ENCODE data around the gene ZBTB46.

The ZBTB46 gene

DNA sequence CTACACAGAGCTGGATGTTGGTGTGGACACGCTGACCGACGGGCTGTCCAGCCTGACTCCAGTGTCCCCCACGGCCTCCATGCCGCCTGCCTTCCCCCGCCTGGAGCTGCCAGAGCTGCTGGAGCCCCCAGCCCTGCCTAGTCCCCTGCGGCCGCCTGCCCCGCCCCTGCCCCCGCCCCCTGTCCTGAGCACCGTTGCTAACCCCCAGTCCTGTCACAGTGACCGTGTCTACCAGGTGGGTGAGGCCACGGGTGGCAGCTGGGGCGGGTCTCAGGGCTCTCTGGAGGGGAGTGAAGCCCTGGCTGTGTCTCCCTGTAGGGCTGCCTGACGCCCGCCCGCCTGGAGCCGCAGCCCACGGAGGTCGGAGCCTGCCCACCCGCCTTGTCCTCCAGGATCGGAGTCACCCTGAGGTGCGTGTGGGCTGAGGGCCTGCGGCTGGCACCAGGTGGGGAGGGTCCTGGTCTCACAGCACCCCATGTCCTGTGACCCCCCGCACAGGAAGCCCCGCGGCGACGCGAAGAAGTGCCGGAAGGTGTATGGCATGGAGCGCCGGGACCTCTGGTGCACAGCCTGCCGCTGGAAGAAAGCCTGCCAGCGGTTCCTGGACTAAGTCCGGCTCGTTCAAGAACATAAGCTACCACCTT is 88.6 kb downstream of the ZBTB46 start:
- Histone ChIP-seq H3K4me3 (no peak overlapping the region), H3K27ac (peak overlapping the region in 1 of 2 donors; percentile 93)
- TF ChIP-seq, protein P1, sequence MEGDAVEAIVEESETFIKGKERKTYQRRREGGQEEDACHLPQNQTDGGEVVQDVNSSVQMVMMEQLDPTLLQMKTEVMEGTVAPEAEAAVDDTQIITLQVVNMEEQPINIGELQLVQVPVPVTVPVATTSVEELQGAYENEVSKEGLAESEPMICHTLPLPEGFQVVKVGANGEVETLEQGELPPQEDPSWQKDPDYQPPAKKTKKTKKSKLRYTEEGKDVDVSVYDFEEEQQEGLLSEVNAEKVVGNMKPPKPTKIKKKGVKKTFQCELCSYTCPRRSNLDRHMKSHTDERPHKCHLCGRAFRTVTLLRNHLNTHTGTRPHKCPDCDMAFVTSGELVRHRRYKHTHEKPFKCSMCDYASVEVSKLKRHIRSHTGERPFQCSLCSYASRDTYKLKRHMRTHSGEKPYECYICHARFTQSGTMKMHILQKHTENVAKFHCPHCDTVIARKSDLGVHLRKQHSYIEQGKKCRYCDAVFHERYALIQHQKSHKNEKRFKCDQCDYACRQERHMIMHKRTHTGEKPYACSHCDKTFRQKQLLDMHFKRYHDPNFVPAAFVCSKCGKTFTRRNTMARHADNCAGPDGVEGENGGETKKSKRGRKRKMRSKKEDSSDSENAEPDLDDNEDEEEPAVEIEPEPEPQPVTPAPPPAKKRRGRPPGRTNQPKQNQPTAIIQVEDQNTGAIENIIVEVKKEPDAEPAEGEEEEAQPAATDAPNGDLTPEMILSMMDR (IDR thresholded peaks at IDR 0.05), result no peak
- no peak for DNase-seq (ENCODE audit: low spot score)

- peak overlapping the region; percentile 82 to 93 for H3K27ac ChIP-seq
- H3K4me3 ChIP-seq, result peak overlapping the region; percentile 78
- DNase-seq (ENCODE audit: low spot score), result peak; percentile 72
- TF ChIP-seq, protein P1 (IDR thresholded peaks at IDR 0.05), result no peak
Measured at GRCh38 chr20:63741676-63742380, 89.2 kb downstream of the ZBTB46 start.

DNA sequence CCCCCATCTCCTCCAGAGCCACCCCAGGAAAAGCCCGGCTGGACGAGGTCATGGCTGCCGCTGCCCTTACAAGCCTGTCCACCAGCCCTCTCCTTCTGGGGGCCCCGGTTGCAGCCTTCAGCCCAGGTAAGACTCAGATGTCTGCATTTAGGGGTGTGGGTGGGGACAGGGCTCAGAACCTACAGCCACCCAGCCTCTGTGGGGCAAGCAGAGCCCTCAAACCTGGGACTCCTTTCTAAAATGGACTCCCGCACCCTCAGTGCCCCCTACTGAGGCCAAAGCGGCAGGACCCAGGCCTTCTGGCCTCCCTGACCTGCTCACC is 89.7 kb downstream of the ZBTB46 start:
- Histone ChIP-seq H3K4me3 (peak overlapping the region; percentile 78), H3K27ac (peak overlapping the region; percentile 82 to 93)
- DNase-seq (ENCODE audit: low spot score), result no peak
- TF ChIP-seq, protein P1 (IDR thresholded peaks at IDR 0.05), result no peak

DNA sequence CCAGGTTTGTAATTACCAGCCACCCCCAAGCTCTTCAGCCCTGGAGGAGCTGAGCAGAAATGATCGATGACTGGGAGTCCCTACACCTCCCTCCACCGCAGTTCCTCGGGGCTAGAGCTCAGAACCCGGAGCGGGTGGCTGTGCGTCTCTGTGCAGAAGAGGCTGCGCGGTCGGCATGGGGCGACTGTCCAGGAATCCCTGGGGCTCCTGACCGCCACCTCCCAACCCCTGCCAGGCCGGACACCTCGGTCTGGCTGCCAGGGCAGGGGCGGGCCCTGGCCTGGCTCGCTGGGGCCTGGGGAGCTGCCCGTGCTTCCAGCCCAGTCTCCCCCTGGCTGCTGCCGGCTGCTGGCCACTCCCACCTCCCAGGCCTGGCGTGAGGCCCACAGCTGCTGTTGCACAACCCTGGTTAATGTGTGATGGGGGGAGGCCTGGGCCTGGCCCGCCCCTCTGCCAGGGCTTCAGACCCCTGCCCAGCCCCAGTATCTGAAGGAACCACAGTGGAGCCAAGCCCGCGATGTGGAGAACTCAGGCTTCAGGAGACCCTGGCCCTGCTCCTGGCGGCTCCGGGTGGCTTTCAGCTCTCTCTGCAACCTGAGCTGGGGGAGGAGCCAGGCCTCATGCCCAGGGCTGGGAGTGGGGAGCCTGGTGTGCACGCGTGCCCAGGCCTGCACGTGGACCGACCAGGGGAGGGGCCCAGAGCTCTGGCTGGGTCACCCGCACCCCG is 90.3 kb downstream of the ZBTB46 start:
- TF ChIP-seq, protein P1 (IDR thresholded peaks at IDR 0.05), result no peak
- Histone ChIP-seq H3K4me3 (peak overlapping the region; percentile 78), H3K27ac (peak overlapping the region; percentile 82 to 93)
- DNase-seq (ENCODE audit: low spot score), result peak; percentile 95

- peak overlapping the region; percentile 78 for H3K4me3 ChIP-seq
- peak; percentile 74 for DNase-seq (ENCODE audit: low spot score)
- TF ChIP-seq, protein P1 (IDR thresholded peaks at IDR 0.05), result no peak
- H3K27ac ChIP-seq, result peak overlapping the region; percentile 82 to 93
Measured at GRCh38 chr20:63740070-63740626, 90.9 kb downstream of the ZBTB46 start.

DNA sequence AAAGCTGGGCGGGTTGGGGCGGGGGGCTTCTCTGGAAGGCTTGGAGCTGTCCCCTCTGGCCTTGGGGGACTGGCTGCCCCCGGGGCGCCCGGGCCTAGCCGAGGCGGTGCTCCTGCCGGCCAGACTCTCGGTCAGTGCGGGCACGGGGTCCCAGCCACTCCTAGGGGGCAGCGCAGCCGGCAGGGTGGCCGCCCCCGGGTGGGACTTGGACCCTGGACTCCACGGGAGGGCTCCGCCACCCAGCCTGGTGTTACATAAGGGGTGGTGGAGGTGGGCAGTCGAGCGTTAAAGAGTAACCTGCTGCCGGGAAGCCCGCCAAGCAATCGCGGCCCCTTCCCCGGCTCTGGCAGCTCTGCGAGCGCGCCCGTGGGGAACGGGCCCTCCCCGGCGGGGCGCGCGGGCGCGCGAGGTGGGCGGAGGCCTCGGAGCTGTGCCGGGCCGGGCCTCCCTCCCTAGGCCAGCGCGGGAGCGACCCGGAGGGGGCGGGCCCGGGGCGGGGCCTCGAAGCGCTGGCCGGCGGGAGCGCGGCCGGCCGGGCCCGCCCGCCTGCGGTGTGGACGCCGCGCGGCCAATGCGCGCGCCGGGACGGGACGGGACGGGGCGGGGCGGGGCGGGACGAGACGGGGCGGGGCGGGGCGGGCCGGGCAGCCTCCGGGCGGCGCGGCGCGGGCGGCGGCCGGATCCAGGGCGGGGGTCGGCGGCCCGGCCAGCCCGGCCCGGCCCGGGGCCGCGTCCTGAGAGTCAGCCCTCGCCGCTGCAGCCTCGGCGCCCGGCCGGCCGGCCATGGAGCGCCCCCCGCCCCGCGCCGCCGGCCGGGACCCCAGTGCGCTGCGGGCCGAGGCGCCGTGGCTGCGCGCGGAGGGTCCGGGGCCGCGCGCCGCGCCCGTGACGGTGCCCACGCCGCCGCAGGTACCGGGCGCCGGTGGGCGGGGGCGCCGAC is 91.7 kb downstream of the ZBTB46 start, which contains the start of gene SLC2A4RG:
Gene SLC2A4RG, plus strand, starts transcription at position 647 of the 940 bp plus-strand sequence. Its CDS starts 137 bp downstream, at position 784.
- TF ChIP-seq, protein P1 (IDR thresholded peaks at IDR 0.05), result no peak
- peak within 1 kb of the TSS; percentile 83 to 93 for H3K27ac ChIP-seq
- peak; percentile 83 for DNase-seq (ENCODE audit: low spot score)
- peak within 1 kb of the TSS; percentile 78 for H3K4me3 ChIP-seq
